RWPE1 (cell line): Measurements from ENCODE around the gene SOAT2.

Source experiments
- CTCF ChIA-PET: fragments of 350-600 bp; sonication (Branson Sonifier 250); formaldehyde crosslinking; extraction: SDS; loops from one replicate; lab custom pipeline; 2021; lab: Yijun Ruan, JAX
- POLR2A ChIA-PET: fragments of 400-600 bp; formaldehyde crosslinking; extraction: SDS; loops from one replicate; lab custom pipeline; 2020; ENCODE audit warnings: antibody characterized with exemption; ENCODE audit not compliant: low non-redundant PET; lab: Yijun Ruan, JAX
- DNase-seq: peaks from one replicate; pipeline ENCODE4 v3.0.0; 2012; ENCODE audit warnings: low spot score
- H3K27ac ChIP-seq: fragments of 450-650 bp; 2 replicates; pipeline ENCODE4 v1.5.1; 2017
- CTCF ChIP-seq: fragments of 450-650 bp; conservative IDR thresholded peaks from 2 replicates; pipeline ENCODE4 v1.5.1; 2017; ENCODE audit warnings: low read depth, mild to moderate bottlenecking

Gene SOAT2

GRCh38 chr12:53074999-53075370 is 28.3 kb upstream of the SOAT2 start:
- POLR2A ChIA-PET, result no interaction called here
- TF ChIP-seq CTCF, result no peak
- CTCF ChIA-PET, result interaction anchor here (5.0 kb wide), 1 partner anchor 8 kb away, joined by 37 read pairs; no protein-coding TSS in a partner anchor
- peak overlapping the region; percentile 97 for H3K27ac ChIP-seq
- no peak for DNase-seq

GRCh38 chr12:53076461-53076860 is 26.8 kb upstream of the SOAT2 start:
- no peak for DNase-seq
- CTCF ChIA-PET, result interaction anchor here (0.8 to 5.0 kb wide), 2 partner anchors 10 to 22 kb away, joined by 3 to 37 read pairs; no protein-coding TSS in a partner anchor
- peak overlapping the region; percentile 32; the same call in 1 of the 2 replicates for H3K27ac ChIP-seq
- POLR2A ChIA-PET, result no interaction called here
- no peak for TF ChIP-seq CTCF

GRCh38 chr12:53077030-53077429 is 26.3 kb upstream of the SOAT2 start:
- ChIA-PET CTCF (interaction anchor here (0.5 to 5.0 kb wide), 4 partner anchors 10 to 24 kb away, joined by 3 to 37 read pairs (median 3); no protein-coding TSS in a partner anchor), POLR2A (no interaction called here)
- no peak for DNase-seq
- TF ChIP-seq CTCF, result no peak
- peak overlapping the region; percentile 32; the same call in 1 of the 2 replicates for H3K27ac ChIP-seq

DNA sequence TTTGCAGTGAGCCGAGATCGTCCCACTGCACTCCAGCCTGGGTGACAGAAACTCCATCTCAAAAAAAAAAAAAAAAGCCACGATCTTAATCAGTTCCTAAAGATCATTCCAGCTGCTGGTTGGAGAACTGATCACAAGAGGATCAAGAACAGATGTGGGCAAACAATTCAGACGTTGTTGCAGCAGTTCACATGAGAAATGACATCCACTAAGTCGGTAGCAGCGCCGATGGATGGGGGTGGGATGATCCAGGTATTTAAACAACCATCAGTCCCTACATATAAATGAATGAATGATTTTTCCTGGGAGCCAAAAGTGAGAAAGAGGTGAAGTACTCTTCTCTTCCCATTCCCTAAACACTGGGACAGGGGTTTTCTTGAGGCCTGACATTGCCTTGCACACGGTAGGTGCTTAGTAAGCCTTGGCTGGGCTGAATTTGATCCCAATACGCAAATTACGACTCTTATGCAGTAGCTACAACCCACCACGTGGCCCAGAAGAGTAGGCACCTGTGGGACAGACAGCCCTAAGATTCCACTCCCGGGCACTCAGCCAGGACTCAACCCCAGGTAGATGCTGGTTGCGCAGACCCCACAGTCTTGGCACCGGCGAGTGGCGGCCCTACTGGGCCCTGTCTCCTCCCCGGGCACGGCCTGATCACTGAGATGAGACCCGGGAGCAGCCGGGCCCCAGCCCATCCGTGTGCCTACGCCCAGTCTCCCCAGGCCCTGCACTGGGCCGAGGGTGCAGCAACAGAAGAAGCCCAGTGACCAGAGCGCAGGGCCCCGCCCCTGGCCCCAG is 24.7 kb upstream of the SOAT2 start:
- TF ChIP-seq CTCF, result no peak
- ChIA-PET POLR2A (interaction anchor here (0.7 kb wide), 3 partner anchors 12 to 21 kb away, joined by 3 to 10 read pairs (median 3); no protein-coding TSS in a partner anchor), CTCF (interaction anchor here (0.5 to 5.0 kb wide), 2 partner anchors 12 to 31 kb away, joined by 4 to 37 read pairs; no protein-coding TSS in a partner anchor)
- peak overlapping the region; percentile 89 for H3K27ac ChIP-seq
- no peak for DNase-seq

DNA sequence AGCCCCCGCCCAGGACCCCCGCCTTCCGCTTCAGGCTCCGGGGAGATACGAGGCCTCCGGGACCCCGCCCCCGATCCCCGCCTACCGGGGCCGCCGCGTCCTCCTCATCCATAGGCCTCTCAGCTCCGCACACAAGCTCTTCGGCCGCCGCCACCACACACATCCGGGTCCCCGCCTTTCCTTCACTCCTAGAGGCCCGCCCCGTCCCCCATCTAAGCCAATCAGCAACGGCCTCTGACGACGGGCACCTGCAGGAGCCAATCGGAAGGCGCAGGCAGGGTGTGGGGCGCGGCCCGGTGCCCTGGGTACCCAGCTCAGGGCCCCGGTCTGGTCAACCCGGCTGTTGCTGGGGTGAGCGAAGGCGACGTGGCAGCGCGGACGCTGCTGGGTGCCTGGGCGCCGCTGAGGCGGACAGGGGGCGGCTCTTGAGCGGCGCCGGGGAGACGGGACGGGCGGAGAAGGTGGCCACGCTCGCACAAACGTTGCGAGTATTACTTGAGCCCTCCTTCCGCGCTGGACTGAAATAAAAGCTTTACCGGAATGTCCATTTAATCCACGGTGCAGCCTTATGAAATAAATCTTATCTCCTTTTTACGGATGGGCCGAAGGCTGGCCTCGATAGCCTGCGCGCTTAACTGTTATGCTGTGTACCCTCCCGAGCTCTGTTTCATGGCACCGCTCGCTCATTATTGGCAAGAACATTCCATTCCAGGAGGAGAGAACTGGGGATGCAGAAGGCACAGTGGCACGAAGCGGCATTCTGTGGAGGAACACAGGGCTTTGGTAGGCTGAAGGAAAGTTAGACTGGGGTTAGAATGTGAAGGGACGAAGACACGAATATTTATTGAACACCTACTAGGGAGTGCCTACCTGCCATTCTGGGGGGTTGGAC is 23.8 kb upstream of the SOAT2 start, which contains the start of gene SPRYD3:
Gene SPRYD3 (minus strand): TSS at position 165 of the 892 bp plus-strand sequence. CDS start 57 bp downstream, at position 108.
- peak; percentile 100 for DNase-seq
- ChIA-PET POLR2A (interaction anchor here (0.7 kb wide), 2 partner anchors 16 to 20 kb away, joined by 3 read pairs; no protein-coding TSS in a partner anchor), CTCF (interaction anchor here (0.6 to 5.0 kb wide), 2 partner anchors 13 to 19 kb away, joined by 3 to 37 read pairs; no protein-coding TSS in a partner anchor)
- peak within 1 kb of the TSS; percentile 89 for H3K27ac ChIP-seq
- no peak for TF ChIP-seq CTCF
